Lower leg skin (tissue), 3 donors: ENCODE results near the gene KRTAP4-12.

Source experiments
- POLR2A ChIP-seq, 2 donors: fragments of 450-650 bp; IDR thresholded peaks; one replicate each; pipeline ENCODE4 v1.6.1; 2016 to 2017; ENCODE audit warnings: antibody characterized with exemption in 2 of 2, mild to moderate bottlenecking in 1 of 2, moderate library complexity in 1 of 2
- TF ChIP-seq, protein P1 (sequence below), 3 donors: fragments of 450-650 bp; IDR thresholded peaks; one replicate each; pipeline ENCODE4 v1.5.1; 2016; ENCODE audit warnings: antibody characterized with exemption in 3 of 3, mild to moderate bottlenecking in 3 of 3, moderate library complexity in 2 of 3

DNA sequence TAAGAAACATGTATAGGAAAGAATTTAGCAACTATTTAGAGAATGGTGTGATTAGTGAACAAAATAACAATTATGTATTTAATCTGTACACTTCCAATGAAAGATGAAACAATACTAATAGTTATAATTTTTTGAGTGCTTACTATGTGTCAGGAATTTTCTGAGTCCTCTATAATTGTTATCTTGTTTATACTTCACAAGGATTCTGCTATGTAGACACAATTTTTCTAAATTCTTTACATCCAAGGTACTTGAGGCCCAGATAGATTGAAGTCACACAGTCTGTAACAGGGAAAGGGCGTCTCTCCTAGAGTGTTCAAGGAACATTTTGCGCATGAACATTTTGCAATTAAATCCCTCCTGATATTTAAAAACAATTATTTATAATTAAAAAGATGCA, 1.1 kb upstream of the KRTAP4-12 start:
- TF ChIP-seq, protein P1, sequence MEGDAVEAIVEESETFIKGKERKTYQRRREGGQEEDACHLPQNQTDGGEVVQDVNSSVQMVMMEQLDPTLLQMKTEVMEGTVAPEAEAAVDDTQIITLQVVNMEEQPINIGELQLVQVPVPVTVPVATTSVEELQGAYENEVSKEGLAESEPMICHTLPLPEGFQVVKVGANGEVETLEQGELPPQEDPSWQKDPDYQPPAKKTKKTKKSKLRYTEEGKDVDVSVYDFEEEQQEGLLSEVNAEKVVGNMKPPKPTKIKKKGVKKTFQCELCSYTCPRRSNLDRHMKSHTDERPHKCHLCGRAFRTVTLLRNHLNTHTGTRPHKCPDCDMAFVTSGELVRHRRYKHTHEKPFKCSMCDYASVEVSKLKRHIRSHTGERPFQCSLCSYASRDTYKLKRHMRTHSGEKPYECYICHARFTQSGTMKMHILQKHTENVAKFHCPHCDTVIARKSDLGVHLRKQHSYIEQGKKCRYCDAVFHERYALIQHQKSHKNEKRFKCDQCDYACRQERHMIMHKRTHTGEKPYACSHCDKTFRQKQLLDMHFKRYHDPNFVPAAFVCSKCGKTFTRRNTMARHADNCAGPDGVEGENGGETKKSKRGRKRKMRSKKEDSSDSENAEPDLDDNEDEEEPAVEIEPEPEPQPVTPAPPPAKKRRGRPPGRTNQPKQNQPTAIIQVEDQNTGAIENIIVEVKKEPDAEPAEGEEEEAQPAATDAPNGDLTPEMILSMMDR (IDR thresholded peaks at IDR 0.05): no peak
- no peak for TF ChIP-seq POLR2A (IDR thresholded peaks at IDR 0.05)
